GM18858 (cell line): ENCODE data around the gene RAP2A.

ENCODE experiments used
- ATAC-seq: cut with Tn5 transposase; IDR thresholded peaks from one replicate; pipeline ENCODE4 v1.9.1; 2021; ENCODE audit not compliant: unreplicated experiment

RAP2A gene

GRCh38 chr13:97422118-97423054, 11.6 kb upstream of the RAP2A start:
- no peak for ATAC-seq

GRCh38 chr13:97423300-97424045, 10.5 kb upstream of the RAP2A start:
- no peak for ATAC-seq

DNA sequence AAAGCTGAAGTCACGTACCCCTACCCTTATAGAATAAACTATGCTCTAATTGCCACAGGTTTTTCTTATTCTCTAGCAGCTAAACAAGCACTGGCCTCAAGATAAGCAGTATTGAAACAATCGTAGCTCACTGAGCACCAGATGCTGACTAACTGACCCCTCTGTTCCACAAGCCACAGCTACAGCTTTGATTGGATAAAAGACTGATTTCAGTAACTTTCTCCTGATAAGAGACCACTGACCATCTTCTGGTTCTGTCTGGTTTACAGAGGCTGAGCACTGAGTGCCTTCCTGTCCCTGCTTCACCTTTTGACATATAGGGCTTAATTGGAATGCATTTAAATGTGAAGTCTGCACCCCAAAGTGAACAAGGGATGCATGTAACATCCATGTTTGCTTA, 8.4 kb upstream of the RAP2A start:
- ATAC-seq, result no peak

DNA sequence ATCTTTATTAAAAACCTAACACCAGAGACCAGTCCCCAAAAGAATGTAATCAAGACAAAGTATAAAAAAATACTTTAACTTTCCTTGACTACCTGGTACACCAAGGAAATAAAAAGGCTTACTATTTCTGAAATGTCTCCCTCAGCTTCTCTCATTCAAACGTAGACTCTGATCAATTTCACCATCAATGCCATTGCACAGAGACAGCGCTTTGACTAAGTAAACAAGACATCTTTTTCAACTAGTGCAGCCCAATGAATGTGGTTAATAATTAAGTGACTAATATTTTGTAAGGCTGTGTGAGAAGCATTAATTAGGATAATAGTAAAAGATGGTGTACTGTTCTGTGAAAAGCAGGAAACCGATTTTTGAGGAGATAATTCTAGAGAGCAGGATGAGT, 7.3 kb upstream of the RAP2A start:
- ATAC-seq, result no peak

DNA sequence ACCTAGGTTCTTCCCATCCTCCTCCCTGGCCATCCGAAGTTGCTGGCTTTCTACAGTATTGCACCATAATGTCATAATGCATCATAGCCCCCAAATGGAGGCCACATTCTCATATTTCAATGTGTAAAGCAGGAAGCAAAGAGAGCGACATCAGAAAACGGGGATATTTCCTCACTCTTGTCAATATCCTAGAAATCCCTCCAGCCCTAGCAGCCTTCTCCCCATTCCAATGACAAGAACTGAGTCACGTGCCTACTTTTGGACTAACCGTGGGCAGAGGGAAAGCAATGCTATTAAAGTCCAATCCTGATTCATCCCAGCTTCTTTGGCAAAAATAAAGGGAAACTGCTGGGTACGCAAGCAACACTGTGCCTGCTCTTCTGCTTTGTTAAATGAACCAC, 4.3 kb upstream of the RAP2A start:
- ATAC-seq, result no peak

GRCh38 chr13:97430296-97430695, 3.7 kb upstream of the RAP2A start:
- no peak for ATAC-seq

DNA sequence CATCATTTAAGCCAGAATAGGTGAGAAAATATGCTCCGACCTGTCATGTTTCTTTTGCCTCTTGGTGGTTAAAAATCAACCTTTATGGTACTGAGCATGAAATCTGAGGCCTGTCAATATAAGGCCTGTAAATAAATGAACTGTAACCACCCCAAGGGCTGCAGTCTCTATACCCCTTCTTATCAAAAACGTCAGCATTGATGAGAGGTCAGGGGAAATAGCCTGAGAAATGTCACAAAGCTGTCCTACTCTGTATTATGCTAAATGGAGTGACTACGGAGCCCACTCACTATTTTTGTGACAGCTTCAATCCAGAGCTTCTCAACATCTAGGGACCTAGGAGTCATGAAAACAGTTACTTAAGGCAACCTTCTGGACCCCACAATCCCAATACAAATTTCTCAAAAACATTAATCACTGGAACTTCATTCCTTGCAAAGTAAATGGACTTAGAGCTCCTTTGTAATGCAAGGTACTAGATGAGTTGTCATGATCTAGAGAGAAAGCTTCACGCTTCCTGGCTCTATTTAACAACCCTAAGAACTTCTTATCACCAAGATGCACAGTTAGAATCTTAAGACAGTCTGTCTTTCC, 2.7 kb upstream of the RAP2A start:
- ATAC-seq, result no peak

DNA sequence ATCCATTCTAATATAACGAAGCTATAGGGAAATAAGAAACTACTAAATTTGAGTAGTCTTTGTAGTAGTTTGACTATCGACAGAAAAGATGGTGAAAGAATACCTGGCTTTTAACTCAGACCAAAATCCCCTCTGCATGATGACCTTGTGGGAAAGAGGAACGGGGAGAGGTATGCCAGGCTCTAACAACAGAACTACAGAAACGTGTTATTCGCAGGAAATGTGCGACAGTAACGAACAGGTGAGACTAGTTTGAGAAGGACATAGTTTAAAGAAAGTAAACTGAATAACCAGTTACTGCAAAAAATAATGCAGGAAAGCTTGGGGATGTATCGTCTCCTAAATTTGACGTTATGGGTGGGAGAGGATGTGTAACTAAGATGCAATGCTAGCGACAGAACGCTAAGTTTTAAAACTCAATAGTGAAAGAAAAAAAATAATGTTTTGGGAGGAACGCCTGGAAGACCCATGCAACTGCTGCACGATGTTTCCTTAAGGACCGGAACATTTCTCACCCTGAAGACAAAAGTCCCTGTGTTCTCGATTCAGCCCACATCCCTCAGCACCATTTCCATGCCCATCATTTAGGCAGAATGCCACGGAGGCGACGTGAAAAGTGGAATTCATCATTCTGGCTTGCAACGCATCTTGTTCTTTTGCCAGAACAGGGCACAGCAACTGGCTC, 1.6 kb upstream of the RAP2A start:
- ATAC-seq, result no peak

DNA sequence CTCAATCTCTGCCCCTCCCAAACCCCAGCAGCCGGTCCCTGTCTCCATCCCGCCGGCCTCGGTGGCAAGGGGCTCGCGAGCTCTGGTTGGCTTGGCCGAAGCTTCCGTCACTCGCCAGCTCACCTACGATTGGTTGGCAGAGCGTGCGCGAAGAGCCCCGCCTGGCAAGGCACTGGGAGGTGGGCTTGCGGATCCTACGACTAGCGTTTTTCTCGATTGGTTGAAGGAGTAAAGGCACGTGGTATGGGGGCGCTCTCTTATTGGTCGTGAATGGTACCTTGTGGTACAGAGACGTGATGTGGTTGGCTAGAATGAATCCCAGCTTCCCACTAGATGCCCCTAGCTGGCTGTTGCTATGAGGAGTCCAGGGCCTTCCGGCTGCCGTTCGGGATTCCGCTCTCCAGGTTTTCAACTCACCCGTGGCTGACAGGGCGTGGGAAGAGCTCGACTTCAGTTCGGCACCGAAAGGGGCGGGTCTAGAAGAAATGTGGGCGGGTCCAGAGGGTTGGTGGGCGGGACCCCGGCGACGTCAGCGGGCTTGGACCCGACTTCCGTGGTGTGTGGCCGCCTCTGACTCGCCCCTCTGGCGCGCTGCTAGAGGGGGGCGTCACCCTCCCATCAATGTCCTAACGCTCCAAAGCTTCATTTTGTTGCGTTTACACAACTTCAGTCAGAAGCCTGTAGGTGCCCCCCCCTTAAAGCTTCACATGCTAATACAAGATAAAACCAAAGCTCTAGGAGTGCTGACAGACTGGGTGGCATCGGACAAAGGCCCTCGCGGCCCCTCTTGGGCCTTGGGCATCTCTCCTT, 847 bp upstream of the RAP2A start:
- peak; percentile 80 for ATAC-seq

- ATAC-seq, result no peak
Measured at GRCh38 chr13:97434397-97435201, 630 bp downstream of the RAP2A start.

DNA sequence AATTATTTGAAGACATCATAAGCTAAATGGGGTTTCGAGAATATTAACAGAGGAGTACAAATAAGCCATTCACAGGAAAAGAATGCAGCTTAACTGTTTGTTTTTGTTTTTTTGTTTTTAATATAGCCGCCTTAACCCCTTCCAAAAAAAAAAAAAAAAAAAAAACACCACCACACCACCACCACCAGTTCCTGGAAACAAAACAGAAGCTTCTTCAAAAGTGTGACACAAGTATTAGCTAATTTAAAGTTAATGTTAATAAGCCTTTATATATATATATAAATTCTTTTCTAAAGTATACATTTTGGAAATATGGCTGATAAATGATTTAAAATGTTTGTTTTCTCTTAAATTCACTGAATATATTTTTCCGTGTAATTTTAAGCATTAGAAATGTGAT, 1.4 kb downstream of the RAP2A start:
- no peak for ATAC-seq

DNA sequence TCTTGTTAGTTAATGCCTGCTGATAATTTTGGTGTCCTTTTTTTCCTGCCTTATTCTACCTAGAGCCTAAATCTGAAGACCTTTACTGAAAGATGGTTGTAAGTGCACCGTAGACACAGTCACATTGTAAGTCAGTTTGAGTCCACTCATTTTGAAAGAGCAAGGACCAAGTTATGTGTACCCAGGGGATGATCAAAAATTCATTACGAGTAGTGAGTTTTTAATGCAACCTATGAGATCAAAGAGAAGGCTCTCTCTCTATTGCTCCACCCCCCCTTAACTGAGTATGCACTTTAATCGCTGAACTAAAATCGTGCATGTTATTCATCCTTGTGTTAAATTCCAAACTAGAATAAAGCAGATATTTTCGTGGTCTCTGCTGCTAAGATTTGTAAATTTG, 1.8 kb downstream of the RAP2A start:
- ATAC-seq, result no peak

DNA sequence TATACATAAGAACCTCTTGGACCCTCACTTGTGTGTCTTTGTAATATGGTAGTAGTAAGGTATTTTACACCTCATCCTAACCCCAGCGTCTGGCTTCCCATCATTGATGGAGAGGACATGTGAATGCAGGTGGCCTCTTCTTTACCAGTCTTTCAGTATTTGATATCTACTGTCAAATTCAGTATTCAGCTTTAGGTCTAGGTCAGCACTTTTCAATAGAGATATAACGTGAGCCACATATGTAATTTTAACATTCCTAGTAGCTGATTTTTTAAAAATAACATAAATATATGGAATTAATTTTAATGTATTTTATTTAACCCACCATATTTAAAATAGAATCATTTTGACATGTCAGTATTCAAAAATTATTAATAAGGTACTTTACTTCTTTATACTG, 2.9 kb downstream of the RAP2A start:
- ATAC-seq, result no peak

DNA sequence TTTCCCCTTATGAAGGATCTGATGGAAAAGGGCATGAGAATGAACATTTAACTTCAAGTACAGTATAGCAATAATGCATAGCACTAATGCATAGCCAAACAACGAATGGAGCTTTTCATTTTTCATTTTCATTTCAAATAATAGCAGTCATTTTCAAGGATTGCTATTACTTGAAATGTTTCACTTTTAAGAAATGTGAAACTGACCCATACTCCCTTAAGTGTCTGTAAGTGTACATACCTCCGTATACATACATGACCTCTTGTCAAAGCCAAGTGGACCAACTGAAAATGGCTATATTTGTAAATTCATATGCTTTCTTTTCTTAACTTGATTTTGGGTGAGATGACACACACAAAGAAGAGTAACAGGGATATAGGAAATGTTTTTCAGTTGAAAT, 3.8 kb downstream of the RAP2A start:
- no peak for ATAC-seq

GRCh38 chr13:97438856-97439595, 5.1 kb downstream of the RAP2A start:
- no peak for ATAC-seq

- no peak for ATAC-seq
Measured at GRCh38 chr13:97440598-97441170, 6.7 kb downstream of the RAP2A start.

DNA sequence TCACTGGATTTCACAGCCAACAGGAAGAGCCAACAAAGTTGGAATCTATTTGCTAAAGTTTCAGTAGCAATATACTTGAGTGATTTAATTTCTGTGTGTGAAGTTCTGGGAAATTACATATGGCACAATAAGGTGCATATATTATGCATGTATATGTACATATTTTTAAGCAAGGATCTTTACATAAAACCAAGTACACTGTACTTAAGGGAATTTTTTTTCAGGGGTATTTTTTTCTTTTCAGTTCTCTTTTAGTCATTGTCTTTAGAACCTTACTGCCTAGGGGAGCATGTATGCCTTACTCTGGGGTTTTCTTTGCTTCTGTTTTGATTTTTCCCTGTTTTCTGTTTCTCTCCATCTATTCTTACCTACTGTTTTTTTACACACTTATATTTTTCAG, 7.4 kb downstream of the RAP2A start:
- ATAC-seq, result peak; percentile 68

DNA sequence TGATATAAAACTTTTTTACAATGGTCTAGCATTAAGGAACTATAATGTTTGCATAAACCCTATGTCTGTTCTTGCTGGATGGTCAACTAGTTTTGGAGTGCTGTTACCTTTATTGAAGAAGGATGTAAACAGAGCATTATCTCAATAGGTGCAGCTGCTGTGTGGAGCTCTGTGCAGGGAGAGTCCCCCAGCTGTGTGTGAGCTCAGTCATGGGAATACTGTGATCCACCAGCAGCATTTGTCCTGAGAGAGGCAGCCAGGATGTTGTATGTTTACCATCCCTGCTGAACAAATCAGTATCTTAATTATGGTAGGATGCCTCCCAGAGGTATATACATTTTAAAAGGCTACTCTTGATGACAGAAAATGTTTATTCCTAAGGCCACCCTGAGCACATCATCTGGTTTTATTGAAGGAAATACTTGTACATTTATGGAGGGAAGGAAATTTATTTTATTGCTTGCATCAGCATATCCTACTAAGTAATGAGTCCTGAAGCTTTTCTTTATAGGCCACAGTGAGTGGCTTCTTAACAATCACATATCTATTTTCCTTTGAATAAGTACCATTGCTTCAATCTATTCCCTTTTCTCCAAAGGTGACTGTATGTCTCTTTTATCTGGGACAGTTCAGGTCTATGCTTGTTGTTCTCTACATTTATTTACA, 11.7 kb downstream of the RAP2A start:
- ATAC-seq, result no peak
